Omental fat pad (tissue), 4 donors: ENCODE measurements around the gene IL1RAPL1. TPM values are rescaled to one million over a fixed set of nuclear protein-coding genes. Genes with fewer than 3 reads are reported as not detected.

Experiments used
- ATAC-seq: fragments of 150-250 bp; one replicate; pipeline ENCODE4 v1.9.1; 2016; ENCODE audit warnings: mild to moderate bottlenecking, moderate library complexity; ENCODE audit not compliant: low FRiP score
- DNase-seq: peaks from one replicate; pipeline ENCODE4 v3.0.0-alpha.2; 2019; ENCODE audit warnings: low spot score
- CTCF ChIP-seq, 3 donors: fragments of 450-650 bp; IDR thresholded peaks; one replicate each; pipeline ENCODE4 v1.5.1; 2016 to 2017; ENCODE audit warnings: antibody characterized with exemption in 3 of 3, mild to moderate bottlenecking in 3 of 3, moderate library complexity in 2 of 3
- total RNA-seq, 4 donors: library from RNA; depleted of rRNA; stranded (reverse); fragments of >200 nt; gene quantifications; one replicate each; pipeline ENCODE4 v1.1.0, GENCODE V29; 2016

IL1RAPL1 gene
- total RNA-seq, 4 donors from 2014 or later = 0.13 to 0.93 (median 0.42) TPM

GRCh38 chrX:28969126-28969525 lies 381.9 kb downstream of the IL1RAPL1 start:
- ATAC-seq (no peak), DNase-seq (no peak)
- TF ChIP-seq CTCF (IDR thresholded peaks at IDR 0.05) = no peak

GRCh38 chrX:28979877-28980276 lies 392.6 kb downstream of the IL1RAPL1 start:
- TF ChIP-seq CTCF (IDR thresholded peaks at IDR 0.05) = no peak
- ATAC-seq = peak; percentile 28
- DNase-seq = no peak

GRCh38 chrX:28981952-28982351 lies 394.7 kb downstream of the IL1RAPL1 start:
- no peak for TF ChIP-seq CTCF (IDR thresholded peaks at IDR 0.05)
- no peak for ATAC-seq
- no peak for DNase-seq

- no peak for TF ChIP-seq CTCF (IDR thresholded peaks at IDR 0.05)
- no peak for ATAC-seq
- no peak for DNase-seq
Observed at GRCh38 chrX:28988246-28988645, 401.0 kb downstream of the IL1RAPL1 start.

- no peak for TF ChIP-seq CTCF (IDR thresholded peaks at IDR 0.05)
- ATAC-seq (no peak), DNase-seq (no peak)
Observed at GRCh38 chrX:28997706-28998463, 410.6 kb downstream of the IL1RAPL1 start.

GRCh38 chrX:28998609-28999135 lies 411.4 kb downstream of the IL1RAPL1 start:
- DNase-seq (no peak), ATAC-seq (no peak)
- TF ChIP-seq CTCF (IDR thresholded peaks at IDR 0.05) = no peak

- TF ChIP-seq CTCF (IDR thresholded peaks at IDR 0.05) = no peak
- no peak for DNase-seq
- ATAC-seq = no peak
Observed at GRCh38 chrX:29012867-29013266, 425.6 kb downstream of the IL1RAPL1 start.
